IgD-negative memory B cell (primary cell): ENCODE results near the gene FARSA. TPM values are rescaled to one million over a fixed set of nuclear protein-coding genes. Genes with fewer than 3 reads are reported as not detected.

Experiments
- H3K27ac Mint-ChIP-seq, 3 donors: one replicate each; pipeline ENCODE4 v1.8.0; 2020 to 2022; ENCODE audit warnings: mild to moderate bottlenecking in 3 of 3, mixed read lengths in 3 of 3, moderate library complexity in 1 of 3
- H3K27me3 Mint-ChIP-seq: one replicate; pipeline ENCODE4 v1.8.0; 2021; ENCODE audit warnings: mixed read lengths
- H3K36me3 Mint-ChIP-seq: one replicate; pipeline ENCODE4 v1.8.0; 2020; ENCODE audit warnings: mild to moderate bottlenecking, mixed read lengths
- H3K4me1 Mint-ChIP-seq, 3 donors: one replicate each; pipeline ENCODE4 v1.8.0; 2020 to 2022; ENCODE audit warnings: mixed read lengths in 3 of 3, mild to moderate bottlenecking in 1 of 3
- H3K4me3 Mint-ChIP-seq, 4 donors: one replicate each; pipeline ENCODE4 v1.8.0; 2020 to 2022; ENCODE audit warnings: mild to moderate bottlenecking in 4 of 4, mixed read lengths in 4 of 4, moderate library complexity in 3 of 4
- H3K9me3 Mint-ChIP-seq, 3 donors: one replicate each; pipeline ENCODE4 v1.8.0; 2020 to 2021; ENCODE audit warnings: mixed read lengths in 3 of 3, mild to moderate bottlenecking in 1 of 3
- polyA plus RNA-seq: library from polyadenylated mRNA; unstranded; fragments of 300-500 nt; fragmentation: Illumina TruSeq; gene quantifications from one replicate; pipeline ENCODE4 v1.2.3, GENCODE V29; 2021

Gene FARSA
- polyA plus RNA-seq, 1 donor from 2014 or later = 56.8 TPM

- H3K27me3 Mint-ChIP-seq = no peaks in the 10 kb centered on the region
- H3K36me3 Mint-ChIP-seq = no peaks in the 10 kb centered on the region
- peak overlapping the region in 1 of 3 donors; percentile 98 for H3K27ac Mint-ChIP-seq
- H3K4me3 Mint-ChIP-seq = peak overlapping the region in 3 of 4 donors; percentile 16 to 92 (median 49)
- peaks cover 0 to 9% (median 0%) of the 10 kb centered on the region in 3 donors for H3K9me3 Mint-ChIP-seq
- H3K4me1 Mint-ChIP-seq = peaks cover 10 to 19% (median 13%) of the 10 kb centered on the region in 3 donors
Observed at GRCh38 chr19:12884202-12884601, 49.3 kb downstream of the FARSA start.

DNA sequence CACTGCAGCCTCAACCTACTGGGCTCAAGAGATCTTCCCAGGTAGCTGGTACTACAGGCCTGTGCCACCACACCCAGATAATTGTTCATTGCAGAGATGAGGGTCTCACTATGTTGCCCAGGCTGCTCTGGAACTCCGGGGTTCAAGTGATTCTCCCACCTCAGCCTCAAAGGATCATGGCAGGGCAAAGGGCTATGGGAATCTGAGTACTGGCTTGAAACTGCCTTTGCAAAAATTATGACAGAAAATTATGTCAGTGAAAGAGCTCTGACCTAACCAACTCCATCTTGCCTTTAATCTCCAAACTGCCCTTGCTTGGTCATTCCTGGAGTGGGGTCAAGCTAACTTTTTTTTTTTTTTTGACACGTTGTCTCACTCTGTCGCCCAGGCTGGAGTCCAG lies 50.9 kb downstream of the FARSA start:
- H3K27me3 Mint-ChIP-seq = no peaks in the 10 kb centered on the region
- peaks cover 3% of the 10 kb centered on the region for H3K36me3 Mint-ChIP-seq
- peaks cover 0 to 9% (median 0%) of the 10 kb centered on the region in 3 donors for H3K9me3 Mint-ChIP-seq

GRCh38 chr19:12881172-12881808 lies 52.2 kb downstream of the FARSA start, which contains the start of gene DNASE2:
Gene DNASE2, minus strand, starts transcription at chr19:12881449. Its CDS starts 74 bp downstream, at chr19:12881375.
- peak within 1 kb of the TSS; percentile 98 to 100 (median 99) for H3K27ac Mint-ChIP-seq
- peaks cover 0 to 9% (median 0%) of the 10 kb centered on the region in 3 donors for H3K9me3 Mint-ChIP-seq
- peaks cover 3% of the 10 kb centered on the region for H3K36me3 Mint-ChIP-seq
- H3K4me1 Mint-ChIP-seq = peaks cover 10 to 11% (median 11%) of the 10 kb centered on the region in 3 donors
- peak within 1 kb of the TSS; percentile 89 to 96 (median 92) for H3K4me3 Mint-ChIP-seq
- H3K27me3 Mint-ChIP-seq = no peaks in the 10 kb centered on the region

More for the DNA sequence above, 50.9 kb downstream of the FARSA start:
- Mint-ChIP-seq H3K27ac (peak overlapping the region in 1 of 3 donors; percentile 98), H3K4me1 (peaks cover 10 to 15% (median 11%) of the 10 kb centered on the region in 3 donors), H3K4me3 (peak overlapping the region in 3 of 4 donors; percentile 23 to 92 (median 44))

DNA sequence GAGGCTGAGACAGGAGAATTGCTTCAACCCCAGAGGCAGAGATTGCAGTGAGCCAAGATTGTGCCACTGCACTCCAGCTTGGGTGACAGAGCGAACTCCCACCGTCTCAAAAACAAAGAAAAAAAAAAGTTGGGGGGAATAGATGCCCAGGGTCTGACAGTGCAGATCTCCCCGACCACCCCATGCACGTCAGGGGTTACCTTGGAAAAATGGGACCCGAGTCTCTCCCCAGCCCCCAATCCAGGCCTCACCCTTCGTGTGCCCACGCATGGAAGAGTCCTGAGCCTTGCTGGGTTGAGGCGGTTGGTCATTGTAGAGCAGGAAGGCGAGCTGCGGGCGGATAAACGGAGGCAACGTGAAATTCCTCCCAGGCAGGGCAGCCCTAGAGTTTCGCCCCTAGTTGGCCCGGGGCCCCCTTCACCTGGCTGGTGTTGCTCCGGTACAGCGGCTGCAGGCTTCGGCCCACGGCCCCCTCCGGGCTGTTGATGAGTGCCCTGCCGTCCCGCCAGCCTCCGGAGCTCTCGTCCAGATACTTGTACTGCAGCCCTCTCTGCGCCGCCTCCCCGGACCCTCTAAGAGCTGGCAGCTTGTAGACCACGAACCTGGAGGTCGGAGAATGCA lies 52.9 kb downstream of the FARSA start:
- no peaks in the 10 kb centered on the region for H3K27me3 Mint-ChIP-seq
- peaks cover 0 to 9% (median 0%) of the 10 kb centered on the region in 3 donors for H3K9me3 Mint-ChIP-seq
- peaks cover 10 to 11% (median 11%) of the 10 kb centered on the region in 3 donors for H3K4me1 Mint-ChIP-seq
- peak overlapping the region; percentile 98 to 100 (median 99) for H3K27ac Mint-ChIP-seq
- H3K36me3 Mint-ChIP-seq = peaks cover 3% of the 10 kb centered on the region
- peak overlapping the region; percentile 89 to 96 (median 92) for H3K4me3 Mint-ChIP-seq

GRCh38 chr19:12875086-12875485 lies 58.4 kb downstream of the FARSA start:
- H3K27ac Mint-ChIP-seq = peak overlapping the region in 1 of 3 donors; percentile 60
- H3K4me1 Mint-ChIP-seq = peaks cover 0 to 9% (median 4%) of the 10 kb centered on the region in 3 donors
- peaks cover 3 to 4% (median 4%) of the 10 kb centered on the region in 3 donors for H3K9me3 Mint-ChIP-seq
- H3K4me3 Mint-ChIP-seq = no peak overlapping the region
- no peaks in the 10 kb centered on the region for H3K27me3 Mint-ChIP-seq
- peaks cover 8% of the 10 kb centered on the region for H3K36me3 Mint-ChIP-seq

DNA sequence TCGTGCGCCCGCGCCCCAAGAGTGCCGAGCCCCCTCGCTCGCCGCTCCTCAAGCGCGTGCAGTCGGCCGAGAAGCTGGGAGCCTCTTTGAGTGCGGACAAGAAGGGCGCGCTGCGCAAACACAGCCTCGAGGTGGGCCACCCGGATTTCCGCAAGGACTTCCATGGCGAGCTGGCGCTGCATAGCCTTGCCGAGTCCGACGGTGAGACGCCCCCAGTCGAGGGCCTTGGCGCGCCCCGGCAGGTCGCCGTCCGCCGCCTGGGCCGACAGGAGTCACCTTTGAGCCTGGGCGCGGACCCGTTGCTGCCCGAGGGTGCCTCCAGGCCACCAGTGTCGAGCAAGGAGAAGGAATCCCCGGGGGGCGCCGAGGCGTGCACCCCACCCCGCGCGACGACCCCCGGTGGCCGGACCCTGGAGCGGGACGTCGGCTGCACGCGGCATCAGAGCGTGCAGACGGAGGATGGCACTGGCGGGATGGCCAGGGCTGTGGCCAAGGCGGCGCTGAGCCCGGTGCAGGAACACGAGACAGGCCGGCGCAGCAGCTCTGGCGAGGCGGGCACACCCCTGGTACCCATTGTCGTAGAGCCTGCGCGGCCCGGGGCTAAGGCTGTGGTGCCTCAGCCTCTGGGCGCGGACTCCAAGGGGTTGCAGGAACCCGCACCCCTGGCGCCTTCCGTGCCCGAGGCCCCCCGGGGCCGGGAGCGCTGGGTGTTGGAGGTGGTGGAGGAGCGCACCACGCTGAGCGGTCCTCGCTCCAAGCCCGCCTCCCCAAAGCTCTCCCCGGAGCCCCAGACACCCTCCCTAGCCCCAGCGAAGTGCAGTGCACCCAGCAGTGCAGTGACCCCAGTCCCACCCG lies 59.4 kb downstream of the FARSA start:
- H3K4me1 Mint-ChIP-seq = peaks cover 0 to 5% (median 3%) of the 10 kb centered on the region in 3 donors
- H3K27ac Mint-ChIP-seq = no peak overlapping the region
- peaks cover 3 to 4% (median 4%) of the 10 kb centered on the region in 3 donors for H3K9me3 Mint-ChIP-seq
- H3K36me3 Mint-ChIP-seq = peaks cover 9% of the 10 kb centered on the region
- H3K4me3 Mint-ChIP-seq = no peak overlapping the region
- H3K27me3 Mint-ChIP-seq = no peaks in the 10 kb centered on the region

GRCh38 chr19:12872941-12873890 lies 60.3 kb downstream of the FARSA start:
- Mint-ChIP-seq H3K27ac (peak overlapping the region in 1 of 3 donors; percentile 64), H3K9me3 (peaks cover 3 to 4% (median 4%) of the 10 kb centered on the region in 3 donors), H3K4me3 (peak overlapping the region in 3 of 4 donors; percentile 8 to 73 (median 30)), H3K4me1 (peaks cover 0 to 5% (median 3%) of the 10 kb centered on the region in 3 donors), H3K27me3 (no peaks in the 10 kb centered on the region), H3K36me3 (peaks cover 9% of the 10 kb centered on the region)

Other genes with a start within 250 kb of the FARSA start
- not detected for gene GNG14, start 245.7 kb downstream of the FARSA start, polyA plus RNA-seq
- gene FBXW9, start 237.1 kb downstream of the FARSA start, polyA plus RNA-seq = 5.1 TPM
- gene TNPO2, start 209.8 kb downstream of the FARSA start, polyA plus RNA-seq = 4.2 TPM
- gene TRIR, start 199.0 kb downstream of the FARSA start, polyA plus RNA-seq = 299 TPM
- gene GET3, start 196.2 kb downstream of the FARSA start, polyA plus RNA-seq = 64.2 TPM
- not detected for gene BEST2, start 181.9 kb downstream of the FARSA start, polyA plus RNA-seq
- 6.6 TPM for gene HOOK2, start 158.2 kb downstream of the FARSA start, polyA plus RNA-seq
- gene JUNB, start 142.2 kb downstream of the FARSA start, polyA plus RNA-seq = 955 TPM
- 195 TPM for gene PRDX2, start 131.9 kb downstream of the FARSA start, polyA plus RNA-seq
- gene THSD8, start 131.6 kb downstream of the FARSA start, polyA plus RNA-seq = 6.4 TPM
- gene RNASEH2A, start 127.1 kb downstream of the FARSA start, polyA plus RNA-seq = 27.4 TPM
- gene RTBDN, start 99.1 kb downstream of the FARSA start, polyA plus RNA-seq = not detected
- 1.2 TPM for gene MAST1, start 95.2 kb downstream of the FARSA start, polyA plus RNA-seq
- 49.6 TPM for gene DNASE2, start 52.3 kb downstream of the FARSA start, polyA plus RNA-seq
- gene KLF1, start 46.5 kb downstream of the FARSA start, polyA plus RNA-seq = not detected
- 13.5 TPM for gene GCDH, start 42.6 kb downstream of the FARSA start, polyA plus RNA-seq
- gene SYCE2, start 14.4 kb downstream of the FARSA start, polyA plus RNA-seq = not detected
- gene CALR, start 4.9 kb upstream of the FARSA start, polyA plus RNA-seq = 158 TPM
- gene RAD23A, start 12.2 kb upstream of the FARSA start, polyA plus RNA-seq = 132 TPM
- gene GADD45GIP1, start 23.5 kb upstream of the FARSA start, polyA plus RNA-seq = 84.1 TPM
- not detected for gene DAND5, start 35.9 kb upstream of the FARSA start, polyA plus RNA-seq
- 0.09 TPM for gene NFIX, start 61.8 kb upstream of the FARSA start, polyA plus RNA-seq
- 90.1 TPM for gene LYL1, start 169.1 kb upstream of the FARSA start, polyA plus RNA-seq
- gene TRMT1, start 183.0 kb upstream of the FARSA start, polyA plus RNA-seq = 30.7 TPM
- gene NACC1, start 184.6 kb upstream of the FARSA start, polyA plus RNA-seq = 2.7 TPM
- 52.8 TPM for gene STX10, start 216.7 kb upstream of the FARSA start, polyA plus RNA-seq
- 350 TPM for gene IER2, start 216.7 kb upstream of the FARSA start, polyA plus RNA-seq